ENCODE data around the gene LTBP2. TPM values are rescaled to one million over a fixed set of nuclear protein-coding genes. Genes with fewer than 3 reads are reported as not detected.

The LTBP2 gene
- total RNA-seq, 2 experiments from 2014 or later = 0.04 to 0.05 TPM

GRCh38 chr14:74620923-74621322 lies 8.9 kb upstream of the LTBP2 start:
- H3K9me3 Mint-ChIP-seq = no peaks in the 10 kb centered on the region
- TF ChIP-seq CTCF (IDR thresholded peaks at IDR 0.05) = no peak
- ATAC-seq = no peak
- no peak overlapping the region for H3K4me3 Mint-ChIP-seq
- no peaks in the 10 kb centered on the region for H3K36me3 Mint-ChIP-seq (ENCODE audit: low read depth)
- intact Hi-C loops (cut with micrococcal nuclease) = no loop called here
- peaks cover 2% of the 10 kb centered on the region for H3K27me3 Mint-ChIP-seq
- CTCF ChIA-PET = interaction anchor here (1.2 to 5.1 kb wide), 2 partner anchors 12 to 15 kb away, joined by 3 to 40 read pairs; no protein-coding TSS in a partner anchor
- POLR2A ChIA-PET = interaction anchor here (0.6 kb wide), 1 partner anchor 9 kb away, joined by 3 read pairs; the partner anchor contains the start of gene LTBP2
- peaks cover 51% of the 10 kb centered on the region for H3K4me1 Mint-ChIP-seq (ENCODE audit: low read depth)
- no peak overlapping the region for H3K27ac Mint-ChIP-seq
- no peak for DNase-seq

- ATAC-seq (peak; percentile 62), DNase-seq (peak; percentile 77)
- H3K27me3 Mint-ChIP-seq = peaks cover 7% of the 10 kb centered on the region
- H3K4me1 Mint-ChIP-seq (ENCODE audit: low read depth) = peaks cover 55% of the 10 kb centered on the region
- TF ChIP-seq CTCF (IDR thresholded peaks at IDR 0.05) = no peak
- H3K36me3 Mint-ChIP-seq (ENCODE audit: low read depth) = no peaks in the 10 kb centered on the region
- ChIA-PET CTCF (interaction anchor here (1.2 to 5.1 kb wide), 2 partner anchors 11 to 14 kb away, joined by 3 to 40 read pairs; no protein-coding TSS in a partner anchor), POLR2A (interaction anchor here (0.6 kb wide), 1 partner anchor 9 kb away, joined by 3 read pairs; the partner anchor contains the start of gene LTBP2)
- H3K27ac Mint-ChIP-seq = no peak overlapping the region
- H3K4me3 Mint-ChIP-seq = no peak overlapping the region
- H3K9me3 Mint-ChIP-seq = no peaks in the 10 kb centered on the region
- intact Hi-C loops (cut with micrococcal nuclease) = no loop called here
Observed at GRCh38 chr14:74620497-74620921, 8.5 kb upstream of the LTBP2 start.

- H3K4me1 Mint-ChIP-seq (ENCODE audit: low read depth) = peaks cover 61% of the 10 kb centered on the region
- no peaks in the 10 kb centered on the region for H3K9me3 Mint-ChIP-seq
- no peak for ATAC-seq
- no peak for DNase-seq
- no peaks in the 10 kb centered on the region for H3K36me3 Mint-ChIP-seq (ENCODE audit: low read depth)
- no peak overlapping the region for H3K4me3 Mint-ChIP-seq
- TF ChIP-seq CTCF (IDR thresholded peaks at IDR 0.05) = no peak
- no peak overlapping the region for H3K27ac Mint-ChIP-seq
- H3K27me3 Mint-ChIP-seq = peaks cover 7% of the 10 kb centered on the region
- ChIA-PET POLR2A (interaction anchor here (1.0 to 1.4 kb wide), 3 partner anchors 11 to 257 kb away, joined by 3 to 4 read pairs (median 3); no protein-coding TSS in a partner anchor), CTCF (interaction anchor here (0.9 to 5.1 kb wide), 6 partner anchors 9 to 241 kb away, joined by 3 to 40 read pairs (median 4); no protein-coding TSS in a partner anchor)
- intact Hi-C loops (cut with micrococcal nuclease) = loop anchor here (5.0 to 10.0 kb wide), 2 partner anchors 93 to 215 kb away; partner anchors contain the start of genes AREL1 and FCF1
Observed at GRCh38 chr14:74619672-74620131, 7.7 kb upstream of the LTBP2 start.

- Mint-ChIP-seq H3K4me1 (ENCODE audit: low read depth) (peaks cover 64% of the 10 kb centered on the region), H3K36me3 (ENCODE audit: low read depth) (no peaks in the 10 kb centered on the region), H3K27me3 (peaks cover 7% of the 10 kb centered on the region), H3K27ac (peak overlapping the region; percentile 70), H3K4me3 (peak overlapping the region; percentile 39), H3K9me3 (no peaks in the 10 kb centered on the region)
- no peak for TF ChIP-seq CTCF (IDR thresholded peaks at IDR 0.05)
- ChIA-PET POLR2A (interaction anchor here (0.6 to 1.7 kb wide), 8 partner anchors 9 to 258 kb away, joined by 3 to 4 read pairs (median 3); no protein-coding TSS in a partner anchor), CTCF (interaction anchor here (0.9 to 5.1 kb wide), 10 partner anchors 9 to 243 kb away, joined by 3 to 40 read pairs (median 3); partner anchors contain the start of gene YLPM1)
- peak; percentile 91 for DNase-seq
- intact Hi-C loops (cut with micrococcal nuclease) = loop anchor here (5.0 to 10.0 kb wide), 2 partner anchors 94 to 216 kb away; partner anchors contain the start of genes AREL1 and FCF1
- peak; percentile 83 for ATAC-seq
Observed at GRCh38 chr14:74618078-74618952, 6.3 kb upstream of the LTBP2 start.
